Heart right ventricle (tissue), 16 donors: ENCODE results near the gene CES5A. TPM values are rescaled to one million over a fixed set of nuclear protein-coding genes. Genes with fewer than 3 reads are reported as not detected.

Source experiments
- ATAC-seq, 8 donors: fragments of 200-7000 bp; cut with Tn5 transposase; one replicate each; pipeline ENCODE4 v1.9.1; 2020; ENCODE audit warnings: mild to moderate bottlenecking in 8 of 8, moderate library complexity in 8 of 8, moderate number of reproducible peaks in 1 of 8
- DNase-seq, 2 donors: peaks; one replicate each; pipeline ENCODE4 v3.0.0-alpha.2; 2020
- H3K27ac ChIP-seq, 10 donors: fragments of 200-600 bp; sonication (generic) in 2 of 10; one replicate each; pipeline versions ENCODE4 v1.5.0 to v1.8.0; 2020 to 2022; ENCODE audit warnings: mild to moderate bottlenecking in 3 of 10
- H3K27me3 ChIP-seq, 7 donors: fragments of 200-600 bp; one replicate each; pipeline ENCODE4 v1.8.0; 2021 to 2022; ENCODE audit warnings: mild to moderate bottlenecking in 2 of 7
- H3K36me3 ChIP-seq, 9 donors: fragments of 200-600 bp; sonication (generic) in 1 of 9; one replicate each; pipeline versions ENCODE4 v1.5.0 to v1.8.0; 2020 to 2022; ENCODE audit warnings: mild to moderate bottlenecking in 2 of 9
- H3K4me1 ChIP-seq, 9 donors: fragments of 200-600 bp; sonication (generic) in 1 of 9; one replicate each; pipeline versions ENCODE4 v1.5.0 to v1.8.0; 2020 to 2022; ENCODE audit warnings: mild to moderate bottlenecking in 4 of 9
- H3K4me3 ChIP-seq, 10 donors: fragments of 200-600 bp; sonication (generic) in 2 of 10; one replicate each; pipeline versions ENCODE4 v1.5.0 to v1.8.0; 2020 to 2022; ENCODE audit warnings: mild to moderate bottlenecking in 7 of 10, moderate library complexity in 2 of 10
- H3K9me3 ChIP-seq, 11 donors: fragments of 200-600 bp in 10 of 11; sonication (generic) in 2 of 11; one replicate each; pipeline versions ENCODE4 v1.5.0 to v1.8.0; 2013 to 2022; ENCODE audit warnings: mild to moderate bottlenecking in 2 of 11, control low read depth in 1 of 11, moderate library complexity in 1 of 11
- CTCF ChIP-seq, 9 donors: fragments of 200-600 bp; sonication (generic) in 2 of 9; IDR thresholded peaks; one replicate each; pipeline versions ENCODE4 v1.5.0 to v1.8.0; 2021 to 2022; ENCODE audit warnings: antibody characterized with exemption in 9 of 9, mild to moderate bottlenecking in 5 of 9, moderate library complexity in 1 of 9
- WGBS, 2 donors: extraction: QIAGEN DNeasy Blood & Tissue Kit; methylation state at CpG; one replicate each; pipeline ENCODE4 v1.1.7; 2013; ENCODE audit warnings: inconsistent platforms in 1 of 2; 5-methylcytosine and 5-hydroxymethylcytosine counted together
- intact Hi-C, 10 donors: fragments of 100-400 bp; cut with DNase I; formaldehyde crosslinking; loops; one replicate each; pipeline versions ENCODE4 v1.11.1 to v1.14.2; 2022
- polyA plus RNA-seq, 2 donors: library from polyadenylated mRNA; stranded (reverse); fragments of 200-250 nt; gene quantifications; one replicate each; pipeline ENCODE4 v1.2.3, GENCODE V29; 2013
- total RNA-seq, 10 donors: library from RNA; stranded (reverse); fragmentation: NEBNext Ultra II Directional in 3 of 10; extraction: Animal tissue kit (Norgen Biotek cat#: 25700) in 3 of 10; gene quantifications; one replicate each; pipeline versions ENCODE4 v1.2.1 to v1.2.4, GENCODE V29; 2021 to 2023
- donor health status: Arrhythmogenic right ventricular cardiomyopathy.
- donor health status: ischemic (EF 13 %, LVEDD 7.1; RV severe dilation, severe dysfunction).
- donor health status: healthy with polysubstance abuse.
- donor health status: DM: no; HTN: yes; CAD: no.
- donor health status: DM: no; HTN: no; CAD: no.
- donor health status: ischemic (EF 25% LVEDD 6.9; RV normal size, moderate dysfunction).
- donor health status: ischemic (EF 25% LVEDD 5.7; RV mildly dilated, moderate dysfunction).
- donor health status: healthy.
- donor health status: DM: yes; HTN: yes; CAD: no.
- donor health status: Ischemic cardiomyopathy.
- donor health status: ischemic (EF 35%, LVEDD 5.7; RV mildly dilated, moderate dysfunction).
- donor health status: nonischemic (EF 11% LVEDD 7.7; RV severe dilation, severe dysfunction).
- donor health status: DM: yes; HTN: yes; CAD: no.
- donor health status: PGD.
- donor health status: ischemic (EF 29% LVEDD 5.4; RV normal size, mild dysfunction).
- donor health status: nonischemic (EF 23%, LVEDD 6.1; RV moderate dilation, normal function).

The CES5A gene
- total and polyA plus RNA-seq, 12 donors: 0.06 to 0.57 TPM; not detected in 10

GRCh38 chr16:55906123-55906522 lies 30.9 kb upstream of the CES5A start:
- DNase-seq: no peak
- no peak for TF ChIP-seq CTCF (IDR thresholded peaks at IDR 0.05)
- Histone ChIP-seq H3K27ac (no peak overlapping the region), H3K4me1 (peaks cover 0 to 6% (median 0%) of the 10 kb centered on the region in 9 donors), H3K36me3 (no peaks in the 10 kb centered on the region), H3K27me3 (no peaks in the 10 kb centered on the region), H3K9me3 (peaks cover 0 to 22% (median 8%) of the 10 kb centered on the region in 11 donors), H3K4me3 (no peak overlapping the region)
- no peak for ATAC-seq
- WGBS, 2 donors: 57 to 67% methylated on average over 6 of the region's 6 CpGs
- intact Hi-C loops: no loop called here

GRCh38 chr16:55905651-55906050 lies 30.5 kb upstream of the CES5A start:
- H3K9me3 ChIP-seq: peaks cover 0 to 17% (median 8%) of the 10 kb centered on the region in 11 donors
- H3K4me1 ChIP-seq: peaks cover 0 to 6% (median 0%) of the 10 kb centered on the region in 9 donors
- ATAC-seq: no peak
- WGBS, 2 donors: 67 to 81% methylated on average over 7 of the region's 7 CpGs
- no peaks in the 10 kb centered on the region for H3K27me3 ChIP-seq
- H3K36me3 ChIP-seq: no peaks in the 10 kb centered on the region
- H3K4me3 ChIP-seq: no peak overlapping the region
- TF ChIP-seq CTCF (IDR thresholded peaks at IDR 0.05): no peak
- H3K27ac ChIP-seq: no peak overlapping the region
- intact Hi-C loops: no loop called here
- DNase-seq: no peak

GRCh38 chr16:55901566-55902217 lies 26.5 kb upstream of the CES5A start:
- no peak for DNase-seq
- Histone ChIP-seq H3K4me3 (no peak overlapping the region), H3K4me1 (peaks cover 0 to 6% (median 0%) of the 10 kb centered on the region in 9 donors), H3K27ac (no peak overlapping the region), H3K27me3 (no peaks in the 10 kb centered on the region), H3K36me3 (no peaks in the 10 kb centered on the region), H3K9me3 (peaks cover 0 to 14% (median 8%) of the 10 kb centered on the region in 11 donors)
- peak in 4 of 8 donors; percentile 41 to 69 (median 50) for ATAC-seq
- intact Hi-C loops: no loop called here
- WGBS, 2 donors: 54 to 57% methylated on average over 10 of the region's 10 CpGs
- TF ChIP-seq CTCF (IDR thresholded peaks at IDR 0.05): no peak

GRCh38 chr16:55900616-55901393 lies 25.6 kb upstream of the CES5A start:
- Histone ChIP-seq H3K4me1 (peaks cover 0 to 6% (median 0%) of the 10 kb centered on the region in 9 donors), H3K27me3 (no peaks in the 10 kb centered on the region), H3K4me3 (no peak overlapping the region), H3K9me3 (peaks cover 0 to 23% (median 8%) of the 10 kb centered on the region in 11 donors), H3K27ac (no peak overlapping the region), H3K36me3 (no peaks in the 10 kb centered on the region)
- ATAC-seq (no peak), DNase-seq (no peak)
- intact Hi-C loops: no loop called here
- TF ChIP-seq CTCF (IDR thresholded peaks at IDR 0.05): no peak
- WGBS, 2 donors: 59 to 64% methylated on average over 5 of the region's 5 CpGs
